Measurements from ENCODE around the gene TMCO2. TPM values are rescaled to one million over a fixed set of nuclear protein-coding genes. Genes with fewer than 3 reads are reported as not detected.
A peak's percentile ranks its signal among the peaks of the same experiment; 100 is the strongest.

TMCO2 gene
- polyA plus RNA-seq, 1 experiment = not detected

DNA sequence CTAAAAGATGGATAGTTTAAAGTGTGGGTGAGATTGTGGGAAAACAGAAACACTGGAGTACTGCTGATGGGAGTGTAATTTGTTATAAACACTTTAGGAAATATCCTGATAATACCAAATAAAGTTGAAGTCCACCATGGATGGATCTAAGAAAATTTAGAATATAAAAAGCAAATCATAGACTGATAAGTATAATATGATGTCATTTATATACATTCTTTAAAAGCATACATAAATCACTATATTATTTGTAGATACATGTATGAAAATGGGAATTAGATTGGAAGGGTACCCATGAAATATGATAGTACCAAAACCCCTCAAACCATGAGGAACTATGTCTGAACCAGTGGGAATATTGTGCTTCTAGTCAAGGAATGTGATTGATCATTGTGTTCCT, 18.2 kb downstream of the TMCO2 start:
- ChIA-PET CTCF (interaction anchor here (1.1 to 1.9 kb wide), 3 partner anchors 9 to 122 kb away, joined by 3 to 7 read pairs (median 6); no protein-coding TSS in a partner anchor), POLR2A (no interaction called here)
- Histone ChIP-seq H3K27ac (ENCODE audit: low read depth, low read length) (no peak overlapping the region), H3K4me3 (ENCODE audit: low read depth, low read length) (no peak overlapping the region), H3K9me3 (ENCODE audit: control insufficient read depth, insufficient read depth, low read length) (no peaks in the 10 kb centered on the region), H3K27me3 (ENCODE audit: control insufficient read depth, insufficient read depth, low read length) (no peaks in the 10 kb centered on the region)
- TF ChIP-seq, protein P1, sequence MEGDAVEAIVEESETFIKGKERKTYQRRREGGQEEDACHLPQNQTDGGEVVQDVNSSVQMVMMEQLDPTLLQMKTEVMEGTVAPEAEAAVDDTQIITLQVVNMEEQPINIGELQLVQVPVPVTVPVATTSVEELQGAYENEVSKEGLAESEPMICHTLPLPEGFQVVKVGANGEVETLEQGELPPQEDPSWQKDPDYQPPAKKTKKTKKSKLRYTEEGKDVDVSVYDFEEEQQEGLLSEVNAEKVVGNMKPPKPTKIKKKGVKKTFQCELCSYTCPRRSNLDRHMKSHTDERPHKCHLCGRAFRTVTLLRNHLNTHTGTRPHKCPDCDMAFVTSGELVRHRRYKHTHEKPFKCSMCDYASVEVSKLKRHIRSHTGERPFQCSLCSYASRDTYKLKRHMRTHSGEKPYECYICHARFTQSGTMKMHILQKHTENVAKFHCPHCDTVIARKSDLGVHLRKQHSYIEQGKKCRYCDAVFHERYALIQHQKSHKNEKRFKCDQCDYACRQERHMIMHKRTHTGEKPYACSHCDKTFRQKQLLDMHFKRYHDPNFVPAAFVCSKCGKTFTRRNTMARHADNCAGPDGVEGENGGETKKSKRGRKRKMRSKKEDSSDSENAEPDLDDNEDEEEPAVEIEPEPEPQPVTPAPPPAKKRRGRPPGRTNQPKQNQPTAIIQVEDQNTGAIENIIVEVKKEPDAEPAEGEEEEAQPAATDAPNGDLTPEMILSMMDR (IDR thresholded peaks at IDR 0.05; ENCODE audit: low read depth, low read length) = no peak
- DNase-seq (ENCODE audit: low read depth, low spot score) = no peak

DNA sequence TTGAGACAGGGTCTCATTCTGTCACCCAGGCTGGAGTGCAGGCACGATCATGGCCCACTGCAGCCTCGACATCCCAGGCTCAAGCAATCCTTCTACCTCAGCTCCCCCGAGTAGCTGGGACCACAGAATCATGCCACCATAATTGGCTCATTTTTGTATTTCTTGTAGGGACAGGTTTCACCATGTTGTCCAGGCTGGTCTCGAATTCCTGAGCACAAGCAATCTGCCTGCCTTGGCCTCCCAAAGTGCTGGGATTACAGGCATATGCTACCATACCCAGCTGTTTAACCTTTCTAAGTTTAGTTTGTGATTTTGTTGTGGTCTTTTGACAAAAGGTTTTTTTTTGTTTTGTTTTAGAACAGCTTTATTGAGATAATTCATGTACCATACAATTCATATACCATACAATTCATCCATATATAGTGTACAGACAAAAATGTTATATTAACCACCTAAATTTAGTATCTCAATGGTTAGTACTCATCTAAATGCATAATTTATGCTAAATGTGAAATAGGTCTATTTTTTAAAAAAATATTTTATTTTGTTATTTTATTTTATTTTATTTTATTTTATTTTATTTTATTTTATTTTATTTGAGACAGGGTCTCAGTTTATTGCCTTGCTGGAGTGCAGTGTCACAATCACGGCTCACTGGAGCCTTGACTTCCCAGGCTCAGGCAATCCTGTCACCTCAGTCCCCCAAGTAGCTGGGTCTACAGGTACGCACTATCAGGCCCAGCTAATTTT, 19.2 kb downstream of the TMCO2 start:
- H3K4me3 ChIP-seq (ENCODE audit: low read depth, low read length) = no peak overlapping the region
- POLR2A ChIA-PET = no interaction called here
- H3K27ac ChIP-seq (ENCODE audit: low read depth, low read length) = peak overlapping the region; percentile 75
- CTCF ChIA-PET = interaction anchor here (1.0 to 1.9 kb wide), 5 partner anchors 8 to 188 kb away, joined by 3 to 7 read pairs (median 3); no protein-coding TSS in a partner anchor
- no peaks in the 10 kb centered on the region for H3K9me3 ChIP-seq (ENCODE audit: control insufficient read depth, insufficient read depth, low read length)
- TF ChIP-seq, protein P1 (IDR thresholded peaks at IDR 0.05; ENCODE audit: low read depth, low read length) = no peak
- no peak for DNase-seq (ENCODE audit: low read depth, low spot score)
- no peaks in the 10 kb centered on the region for H3K27me3 ChIP-seq (ENCODE audit: control insufficient read depth, insufficient read depth, low read length)

DNA sequence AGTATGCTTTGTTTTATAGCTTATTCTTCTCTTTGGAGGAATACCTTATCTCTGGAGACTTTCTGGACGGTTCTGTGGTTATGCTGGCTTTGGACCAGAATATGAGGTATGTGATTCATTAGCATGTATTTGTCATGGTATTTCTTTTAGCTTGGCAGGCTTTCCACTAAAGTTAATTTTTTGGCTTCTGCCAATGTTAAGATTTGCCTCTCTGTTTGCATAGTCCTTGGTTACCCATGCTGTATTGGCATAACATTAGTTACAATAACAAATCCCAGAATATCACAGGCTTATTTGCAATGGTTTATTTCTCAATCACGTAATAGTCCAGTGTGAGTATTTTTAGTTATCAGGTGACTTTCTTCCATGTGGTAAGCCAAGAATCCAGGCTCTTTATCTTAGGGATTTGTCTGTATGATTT, 20.0 kb downstream of the TMCO2 start:
- DNase-seq (ENCODE audit: low read depth, low spot score) = peak; percentile 87
- no peaks in the 10 kb centered on the region for H3K27me3 ChIP-seq (ENCODE audit: control insufficient read depth, insufficient read depth, low read length)
- ChIA-PET POLR2A (interaction anchor here (0.6 kb wide), 1 partner anchor 183 kb away, joined by 3 read pairs; no protein-coding TSS in a partner anchor), CTCF (interaction anchor here (0.6 to 1.9 kb wide), 5 partner anchors 47 to 189 kb away, joined by 3 to 7 read pairs (median 3); no protein-coding TSS in a partner anchor)
- H3K4me3 ChIP-seq (ENCODE audit: low read depth, low read length) = no peak overlapping the region
- TF ChIP-seq, protein P1 (IDR thresholded peaks at IDR 0.05; ENCODE audit: low read depth, low read length) = no peak
- H3K9me3 ChIP-seq (ENCODE audit: control insufficient read depth, insufficient read depth, low read length) = no peaks in the 10 kb centered on the region
- H3K27ac ChIP-seq (ENCODE audit: low read depth, low read length) = no peak overlapping the region

DNA sequence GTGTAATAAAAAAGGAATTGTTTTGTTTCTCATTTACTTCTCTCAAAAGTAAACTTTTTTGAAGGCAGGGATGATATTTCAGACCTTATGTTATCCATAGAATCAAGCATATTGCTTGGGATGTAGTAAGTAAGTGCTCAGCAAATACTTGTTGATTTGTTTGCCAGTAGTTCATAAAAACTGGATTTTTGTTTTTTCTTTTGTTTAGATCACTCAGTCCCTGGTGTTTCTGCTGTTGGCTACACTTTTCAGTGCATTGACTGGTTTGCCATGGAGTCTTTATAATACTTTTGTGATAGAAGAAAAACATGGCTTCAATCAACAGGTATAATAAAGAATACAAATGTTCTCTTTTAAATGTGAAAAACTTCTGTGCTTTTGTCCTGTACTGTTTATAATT, 20.5 kb downstream of the TMCO2 start:
- ChIA-PET CTCF (interaction anchor here (0.6 to 1.0 kb wide), 3 partner anchors 47 to 137 kb away, joined by 3 to 7 read pairs (median 3); no protein-coding TSS in a partner anchor), POLR2A (interaction anchor here (0.6 kb wide), 1 partner anchor 183 kb away, joined by 3 read pairs; no protein-coding TSS in a partner anchor)
- Histone ChIP-seq H3K27me3 (ENCODE audit: control insufficient read depth, insufficient read depth, low read length) (no peaks in the 10 kb centered on the region), H3K27ac (ENCODE audit: low read depth, low read length) (peak overlapping the region; percentile 66), H3K9me3 (ENCODE audit: control insufficient read depth, insufficient read depth, low read length) (no peaks in the 10 kb centered on the region), H3K4me3 (ENCODE audit: low read depth, low read length) (no peak overlapping the region)
- TF ChIP-seq, protein P1 (IDR thresholded peaks at IDR 0.05; ENCODE audit: low read depth, low read length) = no peak
- no peak for DNase-seq (ENCODE audit: low read depth, low spot score)

All from AG04450 (cell line).